ENCODE measurements around the gene MAP7D2.

The MAP7D2 gene

DNA sequence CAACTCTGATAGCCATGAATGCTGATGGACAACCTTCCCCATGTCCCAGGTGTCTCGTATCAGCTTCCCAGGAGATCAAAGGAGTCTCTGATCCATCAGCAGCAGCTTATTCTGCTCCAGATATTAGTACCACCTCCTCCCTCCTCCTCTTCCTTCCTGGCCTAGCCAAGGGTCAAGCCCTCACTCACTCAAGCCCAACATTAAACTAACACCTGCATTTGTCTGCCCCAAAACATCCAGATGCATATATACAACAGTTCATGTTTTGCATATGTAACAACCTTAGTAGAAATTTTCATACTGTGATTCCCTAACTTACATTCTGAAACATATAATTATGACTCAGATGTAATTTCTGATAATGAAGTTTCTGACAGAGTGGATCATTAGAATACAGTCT is 155.8 kb downstream of the MAP7D2 start:
- CTCF ChIA-PET, result interaction anchor here (1.1 to 1.6 kb wide), 2 partner anchors 11 to 56 kb away, joined by 3 read pairs; no protein-coding TSS in a partner anchor

GRCh38 chrX:19958552-19959486 is 157.9 kb downstream of the MAP7D2 start:
- ChIA-PET CTCF (no interaction called here), POLR2A (no interaction called here)
- TF ChIP-seq CTCF (IDR thresholded peaks at IDR 0.05; ENCODE audit: insufficient read depth, low read length, missing control alignments), result no peak
- DNase-seq (ENCODE audit: low read depth, low spot score), result no peak
- no peak overlapping the region for H3K4me3 ChIP-seq (ENCODE audit: low read depth, low read length)

More for the DNA sequence above, 155.8 kb downstream of the MAP7D2 start:
- TF ChIP-seq CTCF (IDR thresholded peaks at IDR 0.05; ENCODE audit: insufficient read depth, low read length, missing control alignments), result no peak
- POLR2A ChIA-PET, result no interaction called here
- no peak overlapping the region for H3K4me3 ChIP-seq (ENCODE audit: low read depth, low read length)
- DNase-seq (ENCODE audit: low read depth, low spot score), result no peak

DNA sequence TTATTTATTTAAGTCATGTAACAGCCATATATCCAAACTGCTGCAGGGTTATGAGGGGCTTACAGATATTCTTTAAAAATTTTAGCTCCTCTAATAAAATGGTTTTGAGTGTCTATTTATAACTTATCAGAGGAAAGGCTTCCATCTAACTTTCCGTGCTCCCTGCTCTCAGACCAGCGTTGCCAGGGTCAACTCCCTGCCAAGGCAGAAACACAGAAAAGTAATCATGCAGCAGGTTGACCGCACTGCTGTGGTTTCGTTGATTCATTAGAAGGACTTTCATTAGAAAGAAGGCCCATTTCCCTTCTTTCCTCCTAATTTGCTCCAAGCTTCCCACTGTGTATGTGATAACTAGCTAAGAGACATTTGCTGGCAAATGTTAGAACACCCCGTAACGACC is 159.8 kb downstream of the MAP7D2 start:
- CTCF ChIA-PET, result no interaction called here

More for the DNA sequence above, 159.8 kb downstream of the MAP7D2 start:
- no peak overlapping the region for H3K4me3 ChIP-seq (ENCODE audit: low read depth, low read length)
- no peak for TF ChIP-seq CTCF (IDR thresholded peaks at IDR 0.05; ENCODE audit: insufficient read depth, low read length, missing control alignments)
- no peak for DNase-seq (ENCODE audit: low read depth, low spot score)
- POLR2A ChIA-PET, result no interaction called here

All from AG04449 (cell line).